ENCODE results near the gene LCE2A.

The LCE2A gene

DNA sequence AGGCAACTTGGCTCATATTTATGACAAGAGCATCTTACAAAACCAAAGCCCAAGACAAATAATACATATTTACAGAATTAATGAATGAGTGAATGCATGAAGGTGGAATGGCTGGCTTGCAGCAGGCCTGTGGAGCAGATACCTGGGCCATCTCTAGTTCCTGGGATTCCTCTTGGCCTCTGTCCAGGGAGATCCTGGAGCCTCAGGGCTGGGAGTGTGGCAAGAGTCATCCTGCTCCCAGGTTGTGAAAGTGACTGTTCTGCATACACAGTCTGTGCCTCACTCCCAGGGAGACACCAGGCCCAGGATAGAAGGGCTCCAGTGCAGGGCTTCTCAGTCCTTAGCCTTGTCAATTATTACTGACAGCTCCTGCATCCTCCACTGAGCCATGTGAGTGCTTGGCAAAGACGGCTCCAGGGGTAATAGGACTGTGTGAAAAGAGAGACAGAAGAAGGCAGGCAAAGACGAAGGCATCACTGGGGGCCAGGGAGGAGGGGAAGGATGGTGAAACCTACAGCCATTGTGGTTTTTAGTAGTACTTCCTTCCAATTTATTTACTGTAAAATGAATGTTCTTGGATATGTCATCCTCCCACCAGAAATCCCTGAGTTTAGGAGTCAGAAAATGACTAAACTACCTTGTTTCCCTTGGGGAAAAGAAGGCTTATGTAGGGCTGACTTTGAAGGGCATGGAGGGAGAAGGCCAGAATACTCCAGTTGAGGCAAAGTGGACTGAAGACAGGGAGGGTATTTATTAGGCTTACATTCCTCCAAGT, 45.4 kb downstream of the LCE2A start:
- DNase-seq (ENCODE audit: low read depth, low spot score): no peak

DNA sequence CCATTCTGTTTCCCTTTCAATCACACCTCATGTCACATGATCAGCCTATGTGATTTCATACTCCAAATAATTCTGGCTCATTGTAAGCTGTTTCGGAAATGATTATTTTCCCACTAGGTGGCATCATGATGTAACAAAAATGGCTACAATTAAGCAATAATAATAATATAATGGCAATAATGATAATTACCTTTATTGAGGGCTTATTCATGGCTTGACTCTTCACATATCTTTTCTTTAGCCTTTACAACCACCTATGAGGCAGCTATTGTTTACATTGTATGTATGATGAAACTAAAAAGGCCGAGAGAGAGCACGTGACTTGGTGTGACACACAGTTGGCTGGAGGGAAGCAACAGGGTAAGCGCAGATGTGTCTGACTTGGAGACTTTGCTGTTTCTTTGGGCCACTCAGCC, 47.2 kb downstream of the LCE2A start:
- DNase-seq (ENCODE audit: low read depth, low spot score): no peak

DNA sequence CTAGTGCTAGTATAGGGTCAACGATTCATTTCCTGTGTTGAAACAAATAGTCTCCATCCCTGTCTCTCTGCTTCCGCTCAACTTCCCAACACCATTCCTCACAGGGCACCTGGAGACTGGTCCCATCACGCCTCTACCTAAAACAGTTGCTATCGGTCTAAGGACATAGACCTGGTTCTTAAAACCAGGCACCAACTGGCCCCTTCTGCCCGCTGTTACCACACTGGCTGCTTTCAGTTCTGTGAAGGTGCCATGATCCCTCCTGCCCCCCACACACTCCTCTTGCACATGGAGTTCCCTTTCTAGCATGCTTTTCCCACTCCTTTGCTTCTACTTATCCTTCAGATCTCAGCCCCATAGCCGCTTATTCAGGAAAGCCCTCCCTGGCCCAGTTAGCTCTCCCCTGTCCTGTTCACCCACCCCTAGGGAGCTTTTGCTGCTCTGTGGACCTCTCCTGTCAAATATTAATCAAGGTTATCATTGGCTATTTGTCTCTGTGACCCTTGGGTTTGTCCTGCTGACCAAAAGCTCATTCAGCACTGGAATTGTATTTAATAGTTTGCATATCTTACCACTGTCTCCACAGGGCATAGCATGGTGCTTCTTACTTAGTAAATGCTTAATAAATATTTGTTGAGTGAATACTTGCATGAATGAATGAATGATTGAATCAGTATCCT, 47.8 kb downstream of the LCE2A start:
- no peak for DNase-seq (ENCODE audit: low read depth, low spot score)

DNA sequence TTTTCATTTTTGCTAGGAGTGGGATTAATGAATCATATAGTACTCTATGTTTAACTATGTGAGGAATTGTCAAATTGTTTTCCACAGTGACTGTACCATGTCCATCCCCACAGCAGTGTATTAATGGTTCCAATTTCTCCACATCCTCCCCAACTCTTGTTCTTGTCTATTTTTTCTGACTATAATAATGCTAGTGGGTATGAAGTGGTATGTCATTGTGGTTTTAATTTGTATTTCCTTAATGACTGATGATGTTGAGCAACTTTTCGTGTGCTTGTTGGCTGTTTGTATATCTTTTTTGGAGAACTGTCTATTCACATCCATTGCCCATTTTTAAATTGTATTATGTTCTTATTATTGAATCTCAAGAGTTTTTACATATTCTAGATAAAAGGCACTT, 49.7 kb downstream of the LCE2A start:
- no peak for DNase-seq (ENCODE audit: low read depth, low spot score)

Measured in activated naive CD8-positive, alpha-beta T cell treated with anti-CD3 and anti-CD28 coated beads, Interleukin-2, amount 50 U/mL, for 16 hours (primary cell).